Prostate gland (tissue), 2 donors: ENCODE measurements around the gene MYO5B. TPM values are rescaled to one million over a fixed set of nuclear protein-coding genes. Genes with fewer than 3 reads are reported as not detected.

Experiments used
- DNase-seq: peaks from one replicate; pipeline ENCODE4 v3.0.0-alpha.2; 2019; ENCODE audit warnings: low spot score
- H3K27ac ChIP-seq, 2 donors: fragments of 200-600 bp; sonication (generic); 2 replicates each; pipeline ENCODE4 v1.5.1; 2017 to 2019
- H3K27me3 ChIP-seq: fragments of 200-600 bp; sonication (generic); replicated peaks from 2 replicates; pipeline ENCODE4 v1.5.1; 2019; ENCODE audit not compliant: insufficient read depth
- H3K36me3 ChIP-seq, 2 donors: fragments of 200-600 bp; sonication (generic); 1 replicate in 1 of 2; 2 replicates in 1 of 2; pipeline versions ENCODE4 v1.5.1 to v1.8.1; 2017 to 2019
- H3K4me1 ChIP-seq: fragments of 200-600 bp; sonication (generic); replicated peaks from 2 replicates; pipeline ENCODE4 v1.5.1; 2019
- H3K4me3 ChIP-seq, 2 donors: fragments of 200-600 bp; sonication (generic); 2 replicates each; pipeline ENCODE4 v1.5.1; 2017 to 2019
- H3K9me3 ChIP-seq: fragments of 200-600 bp; sonication (generic); 2 replicates; pipeline ENCODE4 v1.5.1; 2017
- POLR2A ChIP-seq: fragments of 450-650 bp; IDR thresholded peaks from one replicate; pipeline ENCODE4 v1.6.1; 2016; ENCODE audit warnings: antibody characterized with exemption, mild to moderate bottlenecking
- POLR2AphosphoS5 ChIP-seq: sonication (generic); formaldehyde crosslinking; IDR thresholded peaks from one replicate; pipeline ENCODE4 v1.6.1; 2017; ENCODE audit warnings: antibody characterized with exemption
- WGBS: methylation state at CpG from one replicate; pipeline ENCODE4 v1.1.5; 2018; 5-methylcytosine and 5-hydroxymethylcytosine counted together
- intact Hi-C: fragments of 100-400 bp; cut with DNase I; formaldehyde crosslinking; loops from one replicate; pipeline ENCODE4 v1.14.2; 2022
- total RNA-seq, 2 donors: library from RNA; depleted of rRNA; stranded (reverse); fragments of >200 nt; gene quantifications; one replicate each; pipeline ENCODE4 v1.1.0, GENCODE V29; 2016
- TF ChIP-seq, protein P1 (sequence below), 4 experiments: fragments of 200-600 bp in 2 of 4; fragments of 450-650 bp in 2 of 4; sonication (generic) in 2 of 4; IDR thresholded peaks; 1 replicate in 3 of 4; 2 replicates in 1 of 4; pipeline ENCODE4 v1.5.1; 2016 to 2019; ENCODE audit warnings: antibody characterized with exemption in 4 of 4, mild to moderate bottlenecking in 2 of 4, moderate library complexity in 2 of 4

Gene MYO5B
- total RNA-seq, 2 donors from 2014 or later, result 28.5 to 31.1 TPM

DNA sequence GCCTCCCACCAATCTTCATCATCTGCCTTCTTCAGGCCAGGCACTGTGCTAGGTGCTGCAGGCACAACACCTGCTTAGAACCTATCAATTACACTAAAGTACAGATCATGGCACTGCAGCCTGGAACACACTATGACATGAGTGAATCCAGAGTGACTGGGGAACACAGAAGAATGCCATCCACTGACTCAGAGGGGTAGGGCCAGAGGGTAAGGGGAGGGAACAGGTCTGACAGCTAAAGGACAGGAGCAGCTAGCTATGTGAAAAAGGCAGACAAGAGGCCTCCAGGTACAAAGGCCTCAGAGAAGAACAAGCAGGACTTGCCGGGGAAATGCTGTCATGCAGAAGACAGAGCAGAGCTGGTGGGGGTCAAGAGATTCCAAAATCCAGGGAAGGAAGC lies 328.3 kb downstream of the MYO5B start:
- no peak for TF ChIP-seq POLR2A
- TF ChIP-seq, protein P1, sequence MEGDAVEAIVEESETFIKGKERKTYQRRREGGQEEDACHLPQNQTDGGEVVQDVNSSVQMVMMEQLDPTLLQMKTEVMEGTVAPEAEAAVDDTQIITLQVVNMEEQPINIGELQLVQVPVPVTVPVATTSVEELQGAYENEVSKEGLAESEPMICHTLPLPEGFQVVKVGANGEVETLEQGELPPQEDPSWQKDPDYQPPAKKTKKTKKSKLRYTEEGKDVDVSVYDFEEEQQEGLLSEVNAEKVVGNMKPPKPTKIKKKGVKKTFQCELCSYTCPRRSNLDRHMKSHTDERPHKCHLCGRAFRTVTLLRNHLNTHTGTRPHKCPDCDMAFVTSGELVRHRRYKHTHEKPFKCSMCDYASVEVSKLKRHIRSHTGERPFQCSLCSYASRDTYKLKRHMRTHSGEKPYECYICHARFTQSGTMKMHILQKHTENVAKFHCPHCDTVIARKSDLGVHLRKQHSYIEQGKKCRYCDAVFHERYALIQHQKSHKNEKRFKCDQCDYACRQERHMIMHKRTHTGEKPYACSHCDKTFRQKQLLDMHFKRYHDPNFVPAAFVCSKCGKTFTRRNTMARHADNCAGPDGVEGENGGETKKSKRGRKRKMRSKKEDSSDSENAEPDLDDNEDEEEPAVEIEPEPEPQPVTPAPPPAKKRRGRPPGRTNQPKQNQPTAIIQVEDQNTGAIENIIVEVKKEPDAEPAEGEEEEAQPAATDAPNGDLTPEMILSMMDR (IDR thresholded peaks at IDR 0.05), result no peak
- no peak for TF ChIP-seq POLR2AphosphoS5
- Histone ChIP-seq H3K4me1 (no peaks in the 10 kb centered on the region), H3K9me3 (no peaks in the 10 kb centered on the region), H3K36me3 (no peaks in the 10 kb centered on the region), H3K4me3 (no peak overlapping the region), H3K27me3 (no peaks in the 10 kb centered on the region), H3K27ac (no peak overlapping the region)
- intact Hi-C loops, result no loop called here
- DNase-seq, result no peak
- 79% methylated on average over 1 of the region's 1 CpG for WGBS

DNA sequence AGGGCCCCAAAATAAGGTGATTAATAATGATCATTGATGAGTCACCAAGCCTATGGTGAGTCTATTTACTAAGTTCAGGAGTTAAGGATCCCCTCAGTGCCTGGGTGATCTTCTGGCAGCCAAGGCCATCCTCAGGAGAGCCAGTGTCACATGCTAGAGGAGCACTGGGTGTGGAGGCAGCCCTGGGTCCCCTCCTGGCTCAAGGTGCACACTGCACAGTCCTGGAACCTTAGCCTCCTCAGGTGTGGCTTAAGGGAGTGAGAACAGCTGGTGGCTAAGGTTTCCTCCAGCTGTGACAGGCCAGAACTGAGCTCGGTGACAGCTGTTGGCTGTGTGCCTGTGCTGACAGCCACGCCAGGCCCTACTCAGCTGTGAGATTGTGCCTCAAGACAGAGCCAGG lies 329.5 kb downstream of the MYO5B start:
- Histone ChIP-seq H3K4me1 (no peaks in the 10 kb centered on the region), H3K36me3 (no peaks in the 10 kb centered on the region), H3K9me3 (no peaks in the 10 kb centered on the region), H3K27ac (no peak overlapping the region), H3K4me3 (no peak overlapping the region), H3K27me3 (no peaks in the 10 kb centered on the region)
- intact Hi-C loops, result no loop called here
- WGBS, result 38% methylated on average over 2 of the region's 2 CpGs
- peak; percentile 21 for DNase-seq
- no peak for TF ChIP-seq POLR2A
- TF ChIP-seq, protein P1 (IDR thresholded peaks at IDR 0.05), result no peak
- TF ChIP-seq POLR2AphosphoS5, result no peak

DNA sequence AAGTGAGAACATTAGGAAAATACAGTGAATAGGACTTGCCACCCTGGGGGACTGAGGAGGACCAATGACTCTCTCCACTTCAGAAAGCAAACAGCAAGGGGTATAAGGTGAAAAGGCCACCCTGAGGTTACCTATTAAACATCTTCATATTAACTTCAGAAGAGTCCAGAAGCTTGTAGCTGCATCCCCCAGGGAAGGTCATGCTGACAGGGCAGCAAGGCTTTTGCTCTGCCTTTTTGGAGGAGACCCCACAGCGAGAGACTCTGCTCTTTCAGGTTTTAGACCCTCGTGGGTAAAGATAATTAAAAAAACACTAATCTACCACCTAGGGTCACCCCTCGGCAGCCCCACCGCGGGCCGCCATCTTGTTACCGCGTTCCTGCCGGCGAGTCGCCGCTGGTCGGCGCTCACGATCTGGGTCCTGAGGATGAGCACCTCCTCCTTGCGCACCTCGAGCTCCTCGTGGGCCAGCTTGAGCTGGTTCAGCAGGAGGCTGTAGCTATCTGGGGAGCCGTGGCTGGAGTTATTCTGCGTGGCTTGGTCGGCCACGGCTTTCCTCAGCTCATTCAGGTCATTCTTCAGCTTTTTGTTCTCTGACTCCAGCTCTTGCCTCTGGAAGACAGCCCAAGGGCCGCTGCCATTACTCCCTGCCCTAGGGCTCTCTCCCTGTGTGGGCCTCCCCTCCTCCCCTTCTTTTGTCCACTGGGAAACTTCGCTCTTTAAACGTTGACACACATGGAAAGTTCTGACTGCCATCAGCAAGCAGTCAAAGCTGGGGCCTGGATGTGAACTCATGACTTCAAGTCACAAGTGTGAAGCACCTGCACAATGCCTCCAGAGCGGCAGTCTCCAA lies 331.0 kb downstream of the MYO5B start:
- Histone ChIP-seq H3K4me1 (peaks cover 2% of the 10 kb centered on the region), H3K27ac (no peak overlapping the region), H3K9me3 (no peaks in the 10 kb centered on the region), H3K36me3 (no peaks in the 10 kb centered on the region), H3K27me3 (no peaks in the 10 kb centered on the region), H3K4me3 (no peak overlapping the region)
- 92% methylated on average over 26 of the region's 26 CpGs for WGBS
- TF ChIP-seq POLR2A, result no peak
- TF ChIP-seq, protein P1 (IDR thresholded peaks at IDR 0.05), result no peak
- no peak for DNase-seq
- intact Hi-C loops, result loop anchor here (5.0 kb wide), 1 partner anchor 352 kb away; no protein-coding TSS in a partner anchor

DNA sequence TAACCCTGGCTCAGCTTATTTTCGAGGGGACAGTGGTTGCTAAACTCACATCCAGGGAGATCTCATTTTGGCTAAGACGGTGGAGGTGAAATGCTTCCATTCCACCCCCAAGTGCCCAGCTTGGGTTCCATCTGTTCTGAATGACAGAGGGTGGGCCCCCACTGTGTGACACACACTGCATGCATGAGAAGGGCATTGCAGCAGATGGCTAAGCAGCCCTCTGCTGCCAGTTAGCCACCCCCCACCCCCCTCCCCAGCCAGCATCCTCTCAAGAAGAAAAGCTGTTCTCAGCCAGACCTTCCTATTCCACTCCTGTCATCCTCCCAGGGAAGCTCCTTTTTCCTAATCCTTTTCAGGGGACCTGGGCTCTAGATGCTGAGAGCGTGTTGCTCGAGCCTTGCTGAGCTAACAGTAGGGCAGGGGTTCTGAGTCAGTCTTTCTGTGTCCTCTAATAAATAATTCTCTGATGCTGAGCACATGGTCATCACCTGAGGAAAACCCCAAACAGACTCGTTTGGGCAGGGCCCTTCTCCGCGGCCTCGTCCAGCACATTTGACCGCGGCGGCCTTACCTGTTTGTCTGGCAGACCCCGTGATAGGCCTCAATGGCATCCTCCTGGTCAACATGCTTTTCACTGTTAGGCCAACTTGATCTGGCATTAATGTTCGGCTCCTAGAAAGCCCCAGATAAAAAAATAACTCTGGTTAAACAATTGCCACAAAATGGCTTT lies 332.1 kb downstream of the MYO5B start:
- Histone ChIP-seq H3K36me3 (no peaks in the 10 kb centered on the region), H3K4me1 (peaks cover 2% of the 10 kb centered on the region), H3K27me3 (no peaks in the 10 kb centered on the region), H3K9me3 (no peaks in the 10 kb centered on the region), H3K27ac (no peak overlapping the region), H3K4me3 (no peak overlapping the region)
- intact Hi-C loops, result loop anchor here (5.0 kb wide), 1 partner anchor 351 kb away; no protein-coding TSS in a partner anchor
- TF ChIP-seq, protein P1 (IDR thresholded peaks at IDR 0.05), result no peak
- TF ChIP-seq POLR2A (no peak), POLR2AphosphoS5 (no peak)
- DNase-seq, result no peak
- WGBS, result 86% methylated on average over 13 of the region's 13 CpGs
